ENCODE results near the gene MMADHC.

The MMADHC gene

DNA sequence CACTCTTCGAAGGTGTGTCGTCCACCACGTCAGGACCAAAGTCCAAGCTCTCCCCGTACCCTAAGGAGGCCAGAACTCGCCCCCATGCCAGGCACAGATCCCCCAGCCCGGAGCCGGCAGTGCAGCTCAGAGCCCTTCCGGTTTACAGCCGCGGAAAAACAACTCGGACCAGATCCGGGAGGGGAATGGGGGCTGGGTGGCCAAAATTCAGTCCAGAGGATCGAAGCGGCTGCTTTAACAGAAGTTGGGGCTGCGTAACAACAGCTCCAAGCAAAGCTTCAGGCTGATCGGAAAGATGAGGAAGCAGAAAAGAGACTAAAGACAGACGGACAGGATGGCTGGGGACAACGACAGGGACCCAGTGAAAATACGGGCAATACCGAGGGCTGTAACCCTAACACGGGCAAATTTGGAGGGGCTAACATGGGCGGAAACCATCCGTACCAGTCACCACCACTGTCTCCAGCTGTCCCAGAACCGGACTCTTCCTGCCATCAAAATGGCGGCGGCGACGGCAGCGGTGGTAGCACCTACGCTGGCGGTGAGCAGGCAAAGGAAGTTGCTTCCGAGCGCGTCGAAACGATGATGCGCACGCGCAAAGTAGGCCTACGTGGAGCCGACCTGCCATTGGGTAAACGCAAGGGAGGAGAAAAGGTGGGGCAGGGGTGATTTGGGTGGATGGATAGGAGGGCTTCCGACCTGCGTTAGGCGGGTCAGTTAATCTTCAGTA is at the start of gene MMADHC:
Gene MMADHC, minus strand, starts transcription at position 556 of the 730 bp plus-strand sequence. CDS start 678 bp downstream, outside the sequence.
- DNase-seq, result peak; percentile 98
- in situ Hi-C loops (cut with HindIII; ENCODE audit: low pct_ligation_motif_present, low pct_unique_long_range_greater_than_20kb, low sequenced_read_pairs), result no loop called here

DNA sequence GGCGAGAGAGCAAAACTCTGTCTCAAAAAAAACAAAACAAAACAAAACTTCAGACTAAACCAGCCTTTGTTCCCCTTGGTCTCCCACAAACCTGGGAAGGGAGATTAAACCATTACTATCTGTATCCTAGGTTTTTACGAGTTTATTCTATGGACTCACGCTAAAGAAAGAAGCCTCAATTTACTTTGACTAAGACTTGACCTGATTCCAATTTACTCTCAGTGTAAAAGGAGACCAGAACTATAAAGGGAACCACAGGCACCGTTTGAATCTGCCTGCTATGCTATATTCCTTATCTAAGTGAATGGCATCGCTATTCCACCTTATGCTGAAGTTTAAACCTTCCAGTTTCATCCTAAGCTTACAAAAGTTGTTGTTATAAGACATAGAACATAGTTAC is 46.5 kb upstream of the MMADHC start:
- DNase-seq, result no peak
- in situ Hi-C loops (cut with HindIII; ENCODE audit: low pct_ligation_motif_present, low pct_unique_long_range_greater_than_20kb, low sequenced_read_pairs), result no loop called here

DNA sequence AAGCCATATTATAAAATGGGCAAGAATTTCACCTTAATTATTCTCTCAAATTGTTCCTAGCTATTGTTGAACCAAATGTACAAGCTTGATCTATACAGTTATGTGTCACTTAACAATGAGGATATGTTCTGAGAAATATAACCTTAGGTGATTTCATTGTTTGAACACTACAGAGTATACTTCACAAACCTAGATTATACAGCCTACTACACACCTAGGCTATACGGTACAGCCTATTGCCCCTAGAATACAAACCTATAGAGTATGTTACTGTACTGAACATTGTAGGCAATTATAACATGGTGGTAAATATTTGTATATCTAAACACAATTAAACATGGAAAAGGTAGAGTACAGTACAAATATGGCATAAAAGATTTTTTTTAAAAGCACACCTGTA is 42.9 kb upstream of the MMADHC start:
- no peak for DNase-seq
- in situ Hi-C loops (cut with HindIII; ENCODE audit: low pct_ligation_motif_present, low pct_unique_long_range_greater_than_20kb, low sequenced_read_pairs), result no loop called here

DNA sequence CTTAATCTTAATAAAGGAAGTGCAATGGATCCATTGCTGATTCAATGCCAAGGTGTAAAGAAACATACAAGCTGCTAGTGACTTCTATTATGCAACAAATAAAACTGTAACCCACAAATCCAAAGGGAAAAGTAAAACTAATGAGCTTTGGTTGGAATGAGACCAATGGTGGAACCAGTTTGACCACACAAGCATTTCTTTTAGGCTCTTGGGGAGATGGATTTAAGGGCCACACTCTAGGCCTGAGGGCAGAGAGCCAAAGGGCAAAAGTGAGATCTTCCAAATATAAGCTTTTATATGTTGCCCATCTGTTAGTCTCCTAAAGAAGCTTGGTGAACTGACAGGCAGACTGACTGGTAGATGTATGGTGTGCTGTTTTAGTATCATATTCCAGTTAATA is 41.5 kb upstream of the MMADHC start:
- no peak for DNase-seq
- in situ Hi-C loops (cut with HindIII; ENCODE audit: low pct_ligation_motif_present, low pct_unique_long_range_greater_than_20kb, low sequenced_read_pairs), result no loop called here

DNA sequence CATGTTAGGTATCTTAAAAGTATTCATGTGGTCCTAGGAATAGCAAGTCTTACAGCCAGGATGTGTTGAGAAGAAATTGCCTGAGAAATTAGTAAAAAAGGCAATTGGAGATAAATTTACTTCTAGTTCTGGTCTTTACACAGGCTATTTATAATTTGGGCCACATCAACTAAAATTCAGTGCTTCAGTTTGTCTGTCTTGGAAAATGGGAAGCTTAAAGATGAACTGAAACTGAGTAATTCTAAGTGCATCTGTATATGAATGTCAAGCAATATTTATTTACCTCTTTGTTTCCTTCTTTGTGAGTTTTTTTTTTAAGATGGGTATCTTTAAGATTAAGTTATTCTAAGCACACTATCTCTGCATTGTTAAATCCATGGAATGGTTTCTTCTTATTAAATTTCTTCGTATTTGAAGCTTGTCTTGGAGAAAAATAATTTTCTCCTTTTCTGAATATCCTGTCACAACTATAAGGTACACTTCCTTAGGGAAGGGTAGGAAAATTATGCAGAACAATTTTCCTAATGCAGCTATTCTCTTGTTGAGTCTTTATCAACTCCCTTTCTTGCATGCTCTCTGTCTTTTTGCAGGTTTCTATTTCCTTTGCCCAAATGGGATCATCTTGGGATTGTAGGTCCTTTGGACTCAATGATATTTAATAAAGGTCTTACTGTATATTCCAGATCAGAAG is 39.7 kb upstream of the MMADHC start:
- in situ Hi-C loops (cut with HindIII; ENCODE audit: low pct_ligation_motif_present, low pct_unique_long_range_greater_than_20kb, low sequenced_read_pairs), result no loop called here
- DNase-seq, result no peak

DNA sequence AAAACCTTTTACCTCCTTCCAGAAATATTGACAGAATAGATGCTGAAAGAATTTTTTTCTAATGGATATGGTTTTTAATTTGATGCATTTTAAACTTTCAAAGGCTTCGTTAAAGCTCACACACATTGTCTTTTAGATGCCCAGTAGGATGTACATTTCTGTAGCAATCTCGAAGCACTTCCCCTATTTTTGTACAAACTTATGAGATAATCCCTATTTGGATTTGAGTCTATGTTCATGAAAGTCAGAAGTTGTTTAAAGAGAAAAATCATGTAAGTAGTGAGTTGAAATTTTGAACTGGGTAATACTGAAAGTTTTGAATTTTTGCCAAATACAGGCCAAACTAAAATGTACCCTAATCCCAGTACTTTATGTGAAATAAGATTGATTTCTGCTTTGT is 38.1 kb upstream of the MMADHC start:
- DNase-seq, result no peak
- in situ Hi-C loops (cut with HindIII; ENCODE audit: low pct_ligation_motif_present, low pct_unique_long_range_greater_than_20kb, low sequenced_read_pairs), result no loop called here

DNA sequence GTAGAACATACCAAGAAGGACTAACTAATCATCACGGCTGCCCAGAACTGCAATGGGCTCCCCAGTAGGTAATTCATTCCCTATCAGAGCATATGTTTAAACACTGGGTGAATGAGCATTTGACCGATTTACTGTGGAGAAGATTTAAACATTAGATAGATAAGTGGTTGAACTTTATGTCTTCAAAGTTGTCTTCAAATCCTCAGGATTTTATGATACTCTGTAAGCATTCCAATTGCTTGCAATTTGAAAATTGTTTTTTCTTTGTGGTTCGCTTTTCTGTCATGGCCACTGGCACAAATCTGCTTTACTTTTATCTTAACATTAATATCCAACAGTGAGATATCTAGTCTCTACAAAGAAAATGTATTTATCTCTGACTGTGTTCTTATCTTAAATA is 37.7 kb upstream of the MMADHC start:
- in situ Hi-C loops (cut with HindIII; ENCODE audit: low pct_ligation_motif_present, low pct_unique_long_range_greater_than_20kb, low sequenced_read_pairs), result no loop called here
- DNase-seq, result no peak

DNA sequence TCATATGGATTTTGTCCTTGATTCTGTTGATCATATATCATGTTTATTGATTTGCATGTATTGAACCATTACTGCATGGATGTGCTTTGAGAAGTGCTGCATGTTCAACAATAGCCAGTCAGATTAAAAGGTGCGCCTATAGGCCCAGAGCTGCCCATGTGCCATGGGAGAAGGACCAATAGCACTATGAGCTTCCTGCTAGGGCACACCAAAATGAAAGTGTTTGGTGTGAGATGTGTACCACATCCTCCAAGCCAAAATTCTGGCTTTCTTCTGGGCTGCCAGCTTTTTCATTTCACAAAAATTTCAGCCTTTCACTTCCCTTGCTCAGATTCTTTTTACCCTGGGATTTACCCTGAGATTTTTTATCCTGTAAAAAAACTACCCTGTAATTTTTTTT is 34.8 kb upstream of the MMADHC start:
- DNase-seq, result no peak
- in situ Hi-C loops (cut with HindIII; ENCODE audit: low pct_ligation_motif_present, low pct_unique_long_range_greater_than_20kb, low sequenced_read_pairs), result no loop called here

DNA sequence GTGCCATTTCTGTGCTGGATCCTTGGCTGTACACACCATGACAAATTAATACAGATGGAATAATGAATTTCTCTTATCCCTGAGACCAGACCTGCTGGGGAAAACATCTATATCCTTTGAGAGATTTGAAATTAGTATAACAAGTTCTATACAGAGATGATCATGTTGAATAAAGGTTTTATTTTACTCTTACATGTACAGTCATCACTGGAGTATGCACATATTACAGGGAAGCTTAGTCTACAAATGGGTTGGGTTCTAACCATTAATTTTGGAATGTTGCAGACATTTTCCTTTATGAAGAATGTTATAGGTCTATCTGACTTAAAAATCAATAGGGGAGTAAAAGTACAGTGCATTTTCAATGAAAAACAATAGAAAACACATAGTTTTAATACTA is 29.9 kb upstream of the MMADHC start:
- in situ Hi-C loops (cut with HindIII; ENCODE audit: low pct_ligation_motif_present, low pct_unique_long_range_greater_than_20kb, low sequenced_read_pairs), result no loop called here
- no peak for DNase-seq

DNA sequence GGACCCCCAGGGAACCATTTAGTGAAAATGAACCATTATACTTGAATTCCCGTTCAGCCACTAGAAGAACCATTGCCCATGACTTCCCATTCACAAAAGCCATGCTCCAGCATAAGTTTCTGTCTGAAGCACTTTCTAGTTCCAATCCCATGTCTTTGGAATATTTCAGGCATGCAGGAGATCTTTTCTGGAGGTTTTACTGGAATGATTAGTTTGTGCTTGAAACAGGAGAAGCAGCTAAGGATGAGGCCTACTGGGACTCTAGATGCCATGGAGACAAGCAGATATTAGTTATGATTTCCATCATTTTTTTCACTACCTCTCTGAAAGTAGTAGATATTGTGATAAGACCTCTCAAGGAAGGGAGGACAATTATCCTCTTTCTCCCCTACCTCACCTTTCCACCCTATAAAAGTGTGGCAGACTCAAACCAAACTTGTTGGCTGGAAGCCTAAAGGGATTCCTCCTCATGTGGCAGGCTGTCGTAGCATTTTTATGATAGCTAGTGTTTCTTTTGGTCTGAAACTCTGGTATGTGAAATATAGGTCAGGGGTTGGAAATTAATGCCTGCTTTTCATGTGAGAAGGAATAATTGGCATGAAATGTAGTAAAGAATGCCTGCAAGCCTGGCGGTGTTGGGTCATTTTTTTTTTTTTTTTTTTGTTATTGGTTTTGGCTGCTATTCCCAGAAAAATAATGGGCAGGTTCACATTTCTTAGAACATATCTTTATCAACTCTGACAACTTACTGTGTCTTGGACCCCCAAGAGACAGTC is 29.3 kb upstream of the MMADHC start:
- in situ Hi-C loops (cut with HindIII; ENCODE audit: low pct_ligation_motif_present, low pct_unique_long_range_greater_than_20kb, low sequenced_read_pairs), result no loop called here
- no peak for DNase-seq

DNA sequence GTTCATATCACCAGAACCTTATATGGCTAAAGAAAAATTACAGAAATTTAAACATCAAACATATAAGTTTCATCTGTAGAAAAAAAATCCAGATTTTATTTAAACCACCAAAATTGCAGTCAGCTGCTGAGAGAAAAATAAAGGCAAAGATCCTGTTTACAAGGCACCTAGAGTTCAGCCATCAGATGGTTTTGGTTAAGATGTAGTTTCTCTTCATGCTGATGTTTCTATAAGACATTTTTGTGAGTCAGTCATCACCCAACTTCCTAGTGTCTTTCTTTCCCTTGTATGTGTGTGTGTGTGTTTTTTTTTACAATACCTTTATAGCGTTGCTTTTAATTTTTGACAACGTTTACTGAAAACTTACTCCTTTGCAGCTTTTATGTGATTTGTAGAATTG is 26.1 kb upstream of the MMADHC start:
- no peak for DNase-seq
- in situ Hi-C loops (cut with HindIII; ENCODE audit: low pct_ligation_motif_present, low pct_unique_long_range_greater_than_20kb, low sequenced_read_pairs), result no loop called here

DNA sequence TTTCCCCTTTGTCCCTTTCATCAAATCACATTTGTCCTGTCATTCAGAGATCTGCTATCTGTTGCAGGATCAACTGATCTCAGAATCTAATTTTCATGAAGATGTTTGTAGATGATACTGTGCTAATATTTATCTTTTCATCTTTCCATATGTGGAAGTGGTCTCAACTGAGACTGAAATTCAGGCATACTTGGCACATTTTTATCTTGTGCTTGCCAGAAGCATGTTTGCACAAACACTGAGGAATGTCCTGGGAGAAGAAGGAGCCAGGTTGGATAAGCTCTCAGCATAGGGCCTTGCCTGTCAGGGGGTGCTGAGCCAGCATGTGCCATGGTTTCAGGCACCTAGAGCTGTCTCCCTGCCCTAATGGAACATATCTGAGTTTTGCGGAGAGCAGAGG is 24.5 kb upstream of the MMADHC start:
- DNase-seq, result no peak
- in situ Hi-C loops (cut with HindIII; ENCODE audit: low pct_ligation_motif_present, low pct_unique_long_range_greater_than_20kb, low sequenced_read_pairs), result no loop called here

DNA sequence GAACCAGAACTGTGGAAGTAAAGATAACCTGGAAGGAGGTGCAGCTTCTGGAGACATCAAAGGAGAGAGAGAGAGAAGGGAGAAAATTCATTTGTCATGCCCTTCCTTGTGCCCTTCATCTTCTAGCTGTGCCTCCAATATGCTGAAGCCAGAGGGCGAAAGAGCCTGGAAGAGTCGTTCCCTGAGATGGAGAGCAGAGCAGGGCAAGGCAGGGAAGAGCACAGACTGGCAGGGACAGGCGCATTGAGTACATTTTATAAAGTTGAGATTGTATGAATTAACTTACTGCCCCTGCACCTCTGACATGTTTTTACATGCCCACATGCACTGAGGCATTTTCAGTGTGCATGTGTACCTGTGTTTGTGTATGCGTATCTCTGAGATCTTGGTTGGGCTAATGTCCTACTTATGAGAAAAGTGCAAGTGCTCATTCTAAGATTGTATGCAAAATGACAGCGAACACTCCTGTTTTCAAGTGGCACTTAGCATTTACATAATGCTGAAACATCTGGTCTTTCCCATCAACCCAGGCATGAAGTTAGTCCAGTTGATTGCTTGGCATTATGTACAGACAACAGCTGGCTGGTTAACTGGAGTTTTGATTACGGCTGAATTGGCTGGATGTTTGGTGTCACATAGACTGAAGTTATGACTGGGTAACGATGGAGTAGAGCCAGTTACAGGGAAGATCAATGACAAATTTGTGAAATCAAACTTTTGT is 23.7 kb upstream of the MMADHC start:
- in situ Hi-C loops (cut with HindIII; ENCODE audit: low pct_ligation_motif_present, low pct_unique_long_range_greater_than_20kb, low sequenced_read_pairs), result no loop called here
- peak; percentile 24 for DNase-seq

DNA sequence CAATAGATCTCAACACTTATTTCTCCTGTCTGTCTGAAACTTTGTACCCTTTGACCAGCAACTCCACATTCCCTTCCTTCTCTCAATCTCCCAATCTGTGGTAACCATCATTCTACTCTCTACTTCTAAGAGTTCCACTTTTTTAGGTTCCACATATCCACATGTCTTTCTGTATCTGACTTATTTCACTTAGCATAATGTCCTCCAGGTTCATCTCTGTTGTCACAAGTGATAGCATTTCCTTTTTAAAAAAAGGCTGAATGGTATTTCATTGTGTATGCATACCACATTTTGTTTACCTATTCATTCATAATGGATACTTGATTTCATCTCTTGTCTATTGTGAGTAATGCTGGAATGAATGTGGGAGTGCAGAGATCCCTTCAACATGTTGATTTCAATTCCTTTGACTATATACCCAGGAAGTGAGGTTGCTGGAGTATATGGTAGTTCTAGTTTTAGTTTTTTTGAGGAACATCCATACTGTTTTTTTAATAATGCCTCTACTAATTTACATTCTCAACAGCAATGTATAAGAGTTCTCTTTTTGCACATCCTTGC is 18.8 kb upstream of the MMADHC start:
- in situ Hi-C loops (cut with HindIII; ENCODE audit: low pct_ligation_motif_present, low pct_unique_long_range_greater_than_20kb, low sequenced_read_pairs), result no loop called here
- no peak for DNase-seq

DNA sequence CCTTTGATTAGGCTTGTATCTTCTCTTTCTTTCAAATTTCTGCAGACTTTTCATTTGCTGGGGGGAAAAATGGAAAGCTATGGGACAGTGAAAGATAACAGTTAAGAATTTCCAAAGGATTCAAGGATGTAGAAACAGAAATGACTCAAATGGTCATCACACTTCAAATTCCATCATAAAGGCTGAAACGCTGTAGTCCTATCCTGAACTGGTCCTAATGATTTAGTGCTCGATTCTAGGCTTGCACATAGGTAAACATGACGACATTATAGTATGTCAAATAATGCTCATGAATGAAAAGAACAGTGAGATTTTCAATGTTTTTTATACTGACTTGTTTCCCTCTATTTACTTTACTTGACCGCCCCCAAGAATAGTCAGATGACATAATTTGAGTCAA is 15.7 kb upstream of the MMADHC start:
- DNase-seq, result no peak
- in situ Hi-C loops (cut with HindIII; ENCODE audit: low pct_ligation_motif_present, low pct_unique_long_range_greater_than_20kb, low sequenced_read_pairs), result no loop called here

DNA sequence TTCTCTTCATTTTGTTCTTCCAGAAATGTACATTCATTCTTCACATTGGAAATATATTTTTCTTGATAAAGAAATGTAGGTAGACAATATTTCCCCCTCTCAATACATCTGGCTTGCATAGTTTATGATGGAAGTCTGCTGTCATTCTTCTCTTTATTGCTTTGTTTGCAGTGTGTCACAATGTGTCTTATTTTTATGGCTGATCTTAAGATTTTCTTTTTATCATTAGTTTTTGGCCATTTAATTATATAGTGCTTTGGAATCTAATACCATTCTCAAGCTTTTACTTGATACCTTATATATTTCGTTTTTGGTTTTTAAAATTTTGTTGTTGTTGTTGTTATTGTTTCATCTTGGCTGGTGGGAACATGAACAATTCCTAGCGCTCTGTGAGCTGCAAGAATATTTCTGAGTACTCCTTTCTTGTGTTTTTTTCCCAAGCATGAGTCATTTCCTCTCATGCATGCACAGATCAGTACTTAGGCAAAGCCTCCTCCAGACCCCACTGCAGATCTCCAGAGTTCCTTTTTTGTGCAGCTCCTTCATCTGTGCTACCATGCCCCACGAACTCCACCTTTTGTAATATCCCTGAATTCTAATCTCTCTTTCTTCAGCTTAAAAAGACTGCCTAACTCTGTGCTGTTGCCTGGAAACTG is 13.7 kb upstream of the MMADHC start:
- in situ Hi-C loops (cut with HindIII; ENCODE audit: low pct_ligation_motif_present, low pct_unique_long_range_greater_than_20kb, low sequenced_read_pairs), result no loop called here
- DNase-seq, result no peak

DNA sequence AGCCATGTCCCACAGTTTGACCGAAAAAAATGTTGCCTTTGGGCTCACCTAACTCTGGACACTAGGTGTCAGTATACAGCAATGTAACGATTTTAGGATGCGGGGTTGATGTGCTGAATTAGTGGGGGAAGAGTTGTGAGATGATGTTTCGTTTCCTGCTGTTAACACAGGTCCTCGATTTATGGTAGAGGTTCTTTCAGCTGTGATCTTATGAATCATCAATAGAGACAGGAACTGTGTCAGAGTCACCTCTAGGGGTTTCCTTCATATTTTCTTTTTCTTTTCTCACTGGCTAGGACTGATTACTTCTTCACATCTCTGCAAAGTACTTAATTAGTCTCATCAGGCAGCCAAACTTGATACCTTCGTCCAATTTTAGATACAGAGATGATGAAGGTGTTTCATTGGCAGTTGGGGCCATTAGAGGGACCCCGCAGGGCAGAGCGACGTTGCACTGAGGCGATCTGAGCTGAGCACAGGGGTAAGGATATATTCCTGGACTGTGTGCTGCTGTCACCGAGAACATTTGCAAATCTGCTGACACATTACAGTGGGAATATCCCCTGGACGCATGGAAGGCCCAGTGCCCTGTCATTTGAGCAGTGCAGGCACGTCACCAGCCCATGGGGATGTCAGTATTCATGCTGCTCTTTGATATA is 10.2 kb upstream of the MMADHC start:
- peak; percentile 80 for DNase-seq
- in situ Hi-C loops (cut with HindIII; ENCODE audit: low pct_ligation_motif_present, low pct_unique_long_range_greater_than_20kb, low sequenced_read_pairs), result no loop called here
